ENCODE measurements around the gene P3H2. TPM values are rescaled to one million over a fixed set of nuclear protein-coding genes. Genes with fewer than 3 reads are reported as not detected.

The P3H2 gene
- polyA plus RNA-seq, 6 donors from 2014 or later = not detected

Other genes with a start within 250 kb of the P3H2 start
- gene CLDN1, start 201.5 kb upstream of the P3H2 start, polyA plus RNA-seq (ENCODE audit: low read depth in 6 of 6) = not detected